Loucy (cell line): Measurements from ENCODE around the gene AMPD2.
A peak's percentile ranks its signal among the peaks of the same experiment; 100 is the strongest.

Experiments used
- H2AFZ ChIP-seq: fragments of 200-600 bp; sonication (generic); 2 replicates; pipeline ENCODE4 v1.6.0; 2016; ENCODE audit warnings: antibody characterized with exemption, mild to moderate bottlenecking, low read length, moderate library complexity
- H3F3A ChIP-seq: fragments of 200-600 bp; 2 replicates; pipeline ENCODE4 v1.6.0; 2016; ENCODE audit warnings: antibody characterized with exemption, low read depth, mild to moderate bottlenecking
- H3K27me3 ChIP-seq: fragments of 200-600 bp; sonication (generic); 2 replicates; pipeline ENCODE4 v1.6.1; 2014; ENCODE audit warnings: low read length, mild to moderate bottlenecking; ENCODE audit not compliant: insufficient read depth, poor library complexity, severe bottlenecking
- H3K36me3 ChIP-seq: fragments of 200-600 bp; sonication (generic); 2 replicates; pipeline ENCODE4 v1.6.1; 2016; ENCODE audit warnings: low read length; ENCODE audit not compliant: insufficient read depth
- H3K4me1 ChIP-seq: fragments of 200-600 bp; sonication (generic); 2 replicates; pipeline ENCODE4 v1.5.1; 2014; ENCODE audit warnings: low read length, mild to moderate bottlenecking; ENCODE audit not compliant: insufficient read depth, poor library complexity, severe bottlenecking
- H3K4me2 ChIP-seq: fragments of 200-600 bp; sonication (generic); 2 replicates; pipeline ENCODE4 v1.6.0; 2014; ENCODE audit warnings: antibody characterized with exemption, low read length, low read depth, mild to moderate bottlenecking; ENCODE audit not compliant: poor library complexity, severe bottlenecking
- H3K4me3 ChIP-seq: fragments of 200-600 bp; sonication (generic); 2 replicates; pipeline ENCODE4 v1.5.1; 2014; ENCODE audit warnings: low read length, mild to moderate bottlenecking, mixed read lengths; ENCODE audit not compliant: poor library complexity, severe bottlenecking
- H3K79me2 ChIP-seq: fragments of 200-600 bp; sonication (generic); 2 replicates; pipeline ENCODE4 v1.6.1; 2014; ENCODE audit warnings: low read length; ENCODE audit not compliant: insufficient read depth
- H3K9ac ChIP-seq: fragments of 200-600 bp; sonication (generic); 2 replicates; pipeline ENCODE4 v1.6.0; 2014; ENCODE audit warnings: mild to moderate bottlenecking, low read depth, low read length, moderate library complexity; ENCODE audit not compliant: poor library complexity, severe bottlenecking
- H3K9me2 ChIP-seq: fragments of 200-600 bp; sonication (generic); replicated peaks from 2 replicates; pipeline ENCODE4 v1.6.1; 2016; ENCODE audit warnings: low read depth, low read length, mixed read lengths
- H3K9me3 ChIP-seq: fragments of 200-600 bp; sonication (generic); 2 replicates; pipeline ENCODE4 v1.6.1; 2014; ENCODE audit warnings: mild to moderate bottlenecking, antibody characterized with exemption, low read length, low read depth; ENCODE audit not compliant: insufficient read depth
- H4K20me1 ChIP-seq: fragments of 200-600 bp; sonication (generic); 2 replicates; pipeline ENCODE4 v1.6.0; 2014; ENCODE audit warnings: antibody characterized with exemption, low read length, mild to moderate bottlenecking; ENCODE audit not compliant: insufficient read depth, poor library complexity, severe bottlenecking
- CTCF ChIP-seq: fragments of 200-600 bp; sonication (generic); conservative IDR thresholded peaks from 2 replicates; pipeline ENCODE4 v1.5.1; 2014; ENCODE audit warnings: mild to moderate bottlenecking, antibody characterized with exemption, low read length
- EZH2phosphoT487 ChIP-seq: fragments of 200-600 bp; IDR thresholded peaks from 2 replicates; pipeline ENCODE4 v1.6.1; 2018; ENCODE audit warnings: antibody characterized with exemption, mild to moderate bottlenecking, moderate library complexity, borderline replicate concordance

The AMPD2 gene

GRCh38 chr1:109657395-109657794, 37.8 kb downstream of the AMPD2 start:
- Histone ChIP-seq H3K9ac (no peak overlapping the region), H3K9me2 (no peaks in the 10 kb centered on the region), H4K20me1 (no peaks in the 10 kb centered on the region), H3K79me2 (no peaks in the 10 kb centered on the region), H3K36me3 (no peaks in the 10 kb centered on the region), H2AFZ (no peak overlapping the region), H3K27me3 (no peaks in the 10 kb centered on the region), H3F3A (no peaks in the 10 kb centered on the region), H3K4me2 (peak overlapping the region; percentile 77), H3K4me1 (peaks cover 15% of the 10 kb centered on the region), H3K9me3 (no peaks in the 10 kb centered on the region), H3K4me3 (no peak overlapping the region)
- no peak for TF ChIP-seq EZH2phosphoT487
- no peak for TF ChIP-seq CTCF

GRCh38 chr1:109657970-109658369, 38.3 kb downstream of the AMPD2 start:
- Histone ChIP-seq H3K9ac (no peak overlapping the region), H3F3A (no peaks in the 10 kb centered on the region), H3K27me3 (no peaks in the 10 kb centered on the region), H3K4me2 (no peak overlapping the region), H3K9me3 (no peaks in the 10 kb centered on the region), H3K4me1 (peaks cover 15% of the 10 kb centered on the region), H4K20me1 (no peaks in the 10 kb centered on the region), H2AFZ (no peak overlapping the region), H3K9me2 (no peaks in the 10 kb centered on the region), H3K4me3 (no peak overlapping the region), H3K36me3 (no peaks in the 10 kb centered on the region), H3K79me2 (no peaks in the 10 kb centered on the region)
- TF ChIP-seq CTCF = no peak
- no peak for TF ChIP-seq EZH2phosphoT487

- no peak overlapping the region for H3K4me2 ChIP-seq
Measured at GRCh38 chr1:109658533-109659042, 39.0 kb downstream of the AMPD2 start.

More at GRCh38 chr1:109658533-109659042, 39.0 kb downstream of the AMPD2 start:
- H3K27me3 ChIP-seq = no peaks in the 10 kb centered on the region
- TF ChIP-seq EZH2phosphoT487 (no peak), CTCF (no peak)
- no peaks in the 10 kb centered on the region for H4K20me1 ChIP-seq
- H3K36me3 ChIP-seq = no peaks in the 10 kb centered on the region
- H3K9me2 ChIP-seq = no peaks in the 10 kb centered on the region
- H3F3A ChIP-seq = no peaks in the 10 kb centered on the region
- H3K9ac ChIP-seq = no peak overlapping the region
- no peaks in the 10 kb centered on the region for H3K79me2 ChIP-seq
- no peak overlapping the region for H2AFZ ChIP-seq
- H3K9me3 ChIP-seq = no peaks in the 10 kb centered on the region
- H3K4me3 ChIP-seq = no peak overlapping the region
- H3K4me1 ChIP-seq = peaks cover 15% of the 10 kb centered on the region
